ENCODE data around the gene MAS1.

Gene MAS1

DNA sequence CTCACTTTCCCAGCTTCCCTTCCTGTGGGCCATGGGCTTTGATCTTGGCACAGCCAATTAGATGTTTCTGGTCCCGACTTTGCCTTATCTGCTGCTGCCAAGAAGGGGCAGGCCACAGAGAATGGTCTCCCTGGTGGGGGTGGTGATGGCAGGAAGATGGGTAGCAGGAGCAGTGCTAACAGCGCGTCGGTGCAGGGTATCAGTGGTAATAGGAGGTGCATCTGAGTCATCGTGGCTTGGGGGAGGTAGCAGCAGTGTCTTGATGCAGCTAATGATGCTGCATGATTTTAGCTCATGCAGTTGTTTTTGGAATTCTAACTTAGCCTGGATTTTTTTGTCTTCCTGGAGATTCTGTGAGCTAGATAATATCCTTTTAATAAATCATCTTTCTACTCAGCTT lies 18.9 kb upstream of the MAS1 start:
- Mint-ChIP-seq H3K27ac (no peak overlapping the region), H3K4me3 (no peak overlapping the region), H3K36me3 (no peaks in the 10 kb centered on the region), H3K9me3 (peaks cover 2% of the 10 kb centered on the region), H3K4me1 (peaks cover 6% of the 10 kb centered on the region)
- peak; percentile 83 for ATAC-seq
- DNase-seq (ENCODE audit: low spot score in 2 of 2): peak in 1 of 2 donors; percentile 47

GRCh38 chr6:159874435-159874834 lies 16.4 kb upstream of the MAS1 start:
- no peaks in the 10 kb centered on the region for H3K9me3 Mint-ChIP-seq
- no peak overlapping the region for H3K4me3 Mint-ChIP-seq
- peaks cover 6% of the 10 kb centered on the region for H3K4me1 Mint-ChIP-seq
- no peak for ATAC-seq
- no peak for DNase-seq (ENCODE audit: low spot score in 2 of 2)
- H3K27ac Mint-ChIP-seq: no peak overlapping the region
- H3K36me3 Mint-ChIP-seq: no peaks in the 10 kb centered on the region

GRCh38 chr6:159875194-159875593 lies 15.6 kb upstream of the MAS1 start:
- DNase-seq (ENCODE audit: low spot score in 2 of 2) (no peak), ATAC-seq (no peak)
- H3K9me3 Mint-ChIP-seq: no peaks in the 10 kb centered on the region
- no peak overlapping the region for H3K27ac Mint-ChIP-seq
- H3K4me1 Mint-ChIP-seq: peaks cover 6% of the 10 kb centered on the region
- no peaks in the 10 kb centered on the region for H3K36me3 Mint-ChIP-seq
- no peak overlapping the region for H3K4me3 Mint-ChIP-seq

GRCh38 chr6:159876242-159876641 lies 14.5 kb upstream of the MAS1 start:
- peak in 1 of 2 donors; percentile 18 for DNase-seq (ENCODE audit: low spot score in 2 of 2)
- Mint-ChIP-seq H3K36me3 (no peaks in the 10 kb centered on the region), H3K9me3 (no peaks in the 10 kb centered on the region), H3K4me1 (peaks cover 6% of the 10 kb centered on the region), H3K4me3 (no peak overlapping the region), H3K27ac (no peak overlapping the region)
- ATAC-seq: no peak

DNA sequence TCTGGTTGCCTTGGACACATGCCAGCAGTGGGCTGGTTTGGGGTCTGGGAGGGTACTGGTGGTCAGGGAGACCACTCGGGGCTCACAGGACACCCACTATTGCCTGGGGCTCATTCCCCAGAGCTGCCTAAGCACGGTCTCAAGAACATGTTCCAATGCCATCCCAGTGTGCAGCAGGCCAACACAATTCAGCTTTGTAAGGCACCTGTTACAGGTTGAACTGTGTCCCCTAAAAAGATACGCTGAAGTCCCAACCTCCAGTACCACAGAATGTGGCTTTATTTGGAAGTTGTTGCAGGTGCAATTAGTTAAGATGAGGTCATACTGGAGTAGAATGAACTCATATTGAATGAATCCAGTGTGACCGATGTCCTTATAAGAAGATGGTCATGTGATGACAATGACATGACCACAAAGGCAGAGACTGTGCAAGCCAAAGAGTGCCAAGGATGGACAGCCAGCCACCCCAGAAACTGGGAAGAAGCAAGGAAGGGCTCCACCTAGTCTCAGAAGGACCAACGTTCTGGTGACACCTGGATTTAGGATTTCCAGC lies 13.5 kb upstream of the MAS1 start:
- no peak for ATAC-seq
- H3K9me3 Mint-ChIP-seq: no peaks in the 10 kb centered on the region
- no peak overlapping the region for H3K4me3 Mint-ChIP-seq
- H3K36me3 Mint-ChIP-seq: no peaks in the 10 kb centered on the region
- no peak for DNase-seq (ENCODE audit: low spot score in 2 of 2)
- H3K4me1 Mint-ChIP-seq: no peaks in the 10 kb centered on the region
- H3K27ac Mint-ChIP-seq: no peak overlapping the region

GRCh38 chr6:159878341-159878740 lies 12.4 kb upstream of the MAS1 start:
- Mint-ChIP-seq H3K36me3 (no peaks in the 10 kb centered on the region), H3K9me3 (no peaks in the 10 kb centered on the region), H3K27ac (no peak overlapping the region), H3K4me1 (no peaks in the 10 kb centered on the region), H3K4me3 (no peak overlapping the region)
- no peak for ATAC-seq
- DNase-seq (ENCODE audit: low spot score in 2 of 2): no peak

- Mint-ChIP-seq H3K36me3 (no peaks in the 10 kb centered on the region), H3K9me3 (no peaks in the 10 kb centered on the region), H3K27ac (no peak overlapping the region), H3K4me3 (no peak overlapping the region), H3K4me1 (no peaks in the 10 kb centered on the region)
- DNase-seq (ENCODE audit: low spot score in 2 of 2): no peak
- ATAC-seq: no peak
Observed at GRCh38 chr6:159879856-159880255, 10.9 kb upstream of the MAS1 start.

DNA sequence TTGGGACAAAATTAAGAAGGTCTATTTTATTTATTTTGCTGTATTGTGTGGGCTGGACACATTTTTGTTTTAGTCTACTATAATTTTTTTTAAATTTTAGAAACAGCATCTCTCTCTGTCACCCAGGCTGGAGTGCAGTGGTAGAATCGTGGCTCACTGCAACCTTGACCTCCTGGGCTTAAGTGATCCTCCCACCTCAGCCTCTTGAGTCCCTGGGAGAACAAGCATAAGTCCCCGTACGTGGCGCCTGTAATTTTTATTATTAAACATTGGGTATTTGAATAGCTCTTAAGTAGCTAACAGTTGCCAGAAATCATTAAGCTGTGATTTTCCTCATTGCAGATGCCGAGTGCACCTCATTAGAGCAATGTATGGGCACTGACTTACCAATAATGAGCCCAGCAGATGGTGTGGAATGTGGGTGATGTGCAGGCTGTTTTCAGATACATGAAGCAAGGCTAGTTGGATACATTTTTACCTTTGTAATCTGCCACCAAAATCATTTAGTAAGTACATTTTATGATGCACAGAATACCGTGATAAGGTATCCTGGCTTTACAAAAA lies 10.3 kb upstream of the MAS1 start:
- Mint-ChIP-seq H3K4me3 (no peak overlapping the region), H3K9me3 (no peaks in the 10 kb centered on the region), H3K36me3 (no peaks in the 10 kb centered on the region), H3K27ac (no peak overlapping the region), H3K4me1 (no peaks in the 10 kb centered on the region)
- DNase-seq (ENCODE audit: low spot score in 2 of 2) (no peak), ATAC-seq (no peak)

DNA sequence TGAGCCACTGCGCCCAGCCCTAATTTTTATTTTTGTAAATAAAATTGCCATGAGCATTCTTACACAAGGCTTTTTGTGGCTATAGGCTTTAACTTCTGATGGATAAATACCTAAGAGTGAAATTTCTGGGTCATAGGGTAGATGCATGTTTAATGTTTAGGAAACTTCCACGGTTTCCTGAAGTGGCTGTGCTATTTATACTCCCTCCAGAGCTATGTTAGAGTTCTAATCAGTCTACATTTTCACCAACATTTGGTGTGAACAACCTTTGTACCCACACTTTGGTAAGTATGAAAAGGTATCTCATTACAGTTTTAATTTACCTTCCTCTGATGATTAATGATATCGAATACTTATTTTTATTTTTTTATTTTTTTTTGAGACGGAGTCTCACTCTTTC lies 6.1 kb upstream of the MAS1 start:
- H3K27ac Mint-ChIP-seq: no peak overlapping the region

GRCh38 chr6:159886270-159886669 lies 4.5 kb upstream of the MAS1 start:
- no peak overlapping the region for H3K27ac Mint-ChIP-seq
- ATAC-seq (no peak), DNase-seq (ENCODE audit: low spot score in 2 of 2) (no peak)
- no peaks in the 10 kb centered on the region for H3K4me1 Mint-ChIP-seq
- no peak overlapping the region for H3K4me3 Mint-ChIP-seq
- no peaks in the 10 kb centered on the region for H3K9me3 Mint-ChIP-seq
- H3K36me3 Mint-ChIP-seq: no peaks in the 10 kb centered on the region

More for the DNA sequence above, 6.1 kb upstream of the MAS1 start:
- DNase-seq (ENCODE audit: low spot score in 2 of 2) (no peak), ATAC-seq (no peak)
- no peaks in the 10 kb centered on the region for H3K9me3 Mint-ChIP-seq
- H3K4me1 Mint-ChIP-seq: no peaks in the 10 kb centered on the region
- H3K36me3 Mint-ChIP-seq: no peaks in the 10 kb centered on the region
- no peak overlapping the region for H3K4me3 Mint-ChIP-seq

DNA sequence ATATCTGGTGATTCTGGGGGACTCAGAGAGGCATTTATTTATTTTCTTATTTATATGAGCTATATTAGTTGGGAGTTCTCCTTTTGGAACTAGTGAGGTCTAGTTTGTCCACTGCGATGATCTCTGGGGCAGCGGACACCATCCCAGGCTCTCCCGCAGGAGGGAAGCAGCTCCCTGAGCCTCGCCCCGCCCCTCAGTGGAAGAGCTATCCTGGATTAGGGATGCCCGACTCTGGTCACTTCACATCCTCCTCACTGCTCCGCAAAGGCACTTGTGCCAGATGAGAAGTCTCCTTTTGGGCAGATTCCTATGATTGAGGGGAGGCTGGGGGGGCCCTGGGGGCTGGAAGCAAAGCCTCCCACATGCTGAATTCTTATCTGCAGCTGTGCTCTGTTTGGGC lies 3.6 kb upstream of the MAS1 start:
- no peaks in the 10 kb centered on the region for H3K4me1 Mint-ChIP-seq
- DNase-seq (ENCODE audit: low spot score in 2 of 2) (no peak), ATAC-seq (no peak)
- no peak overlapping the region for H3K4me3 Mint-ChIP-seq
- no peaks in the 10 kb centered on the region for H3K9me3 Mint-ChIP-seq
- no peaks in the 10 kb centered on the region for H3K36me3 Mint-ChIP-seq
- no peak overlapping the region for H3K27ac Mint-ChIP-seq

DNA sequence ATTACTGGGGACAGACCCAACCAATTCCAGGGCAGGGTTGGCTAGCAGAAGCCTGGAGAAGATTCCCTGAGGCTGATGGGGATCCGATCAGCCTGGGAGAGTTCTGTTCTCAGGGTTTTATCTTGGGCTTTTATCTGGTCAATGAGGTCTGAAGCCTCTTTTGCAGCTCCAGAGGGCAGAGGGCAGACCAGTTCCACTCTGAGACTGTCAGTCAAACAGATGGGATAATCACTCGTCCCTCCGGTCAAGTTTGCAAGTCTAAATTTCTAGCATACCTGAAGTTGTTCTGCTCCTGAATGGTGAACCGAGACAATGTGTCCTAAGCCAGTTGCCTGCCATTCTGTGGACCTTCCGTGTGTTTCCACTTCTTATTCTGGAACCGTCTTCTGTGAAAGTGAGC lies 3.0 kb upstream of the MAS1 start:
- Mint-ChIP-seq H3K4me3 (no peak overlapping the region), H3K9me3 (no peaks in the 10 kb centered on the region), H3K4me1 (no peaks in the 10 kb centered on the region), H3K27ac (no peak overlapping the region), H3K36me3 (no peaks in the 10 kb centered on the region)
- DNase-seq (ENCODE audit: low spot score in 2 of 2): no peak
- ATAC-seq: no peak

DNA sequence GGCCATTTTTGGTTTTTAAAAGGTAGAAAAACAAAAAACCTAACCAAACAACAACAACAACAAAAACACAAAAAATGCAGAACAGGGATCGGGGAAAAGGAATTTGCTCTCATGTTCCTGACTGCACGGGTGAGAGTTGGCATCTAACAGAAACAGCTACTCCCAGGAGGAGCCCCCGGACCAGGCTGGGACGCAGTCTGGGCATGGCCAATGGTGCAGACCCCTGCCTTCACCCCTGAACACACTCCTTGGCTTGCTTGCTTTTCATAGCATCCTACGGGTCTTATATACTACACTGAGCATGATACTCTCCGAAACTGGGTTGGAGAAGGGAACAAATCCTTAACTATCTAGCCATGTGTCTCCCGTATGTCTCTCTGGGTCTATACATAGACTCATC lies 587 bp upstream of the MAS1 start:
- Mint-ChIP-seq H3K4me3 (no peak overlapping the region), H3K27ac (no peak overlapping the region), H3K4me1 (no peaks in the 10 kb centered on the region), H3K36me3 (no peaks in the 10 kb centered on the region), H3K9me3 (no peaks in the 10 kb centered on the region)
- DNase-seq (ENCODE audit: low spot score in 2 of 2): no peak
- no peak for ATAC-seq

DNA sequence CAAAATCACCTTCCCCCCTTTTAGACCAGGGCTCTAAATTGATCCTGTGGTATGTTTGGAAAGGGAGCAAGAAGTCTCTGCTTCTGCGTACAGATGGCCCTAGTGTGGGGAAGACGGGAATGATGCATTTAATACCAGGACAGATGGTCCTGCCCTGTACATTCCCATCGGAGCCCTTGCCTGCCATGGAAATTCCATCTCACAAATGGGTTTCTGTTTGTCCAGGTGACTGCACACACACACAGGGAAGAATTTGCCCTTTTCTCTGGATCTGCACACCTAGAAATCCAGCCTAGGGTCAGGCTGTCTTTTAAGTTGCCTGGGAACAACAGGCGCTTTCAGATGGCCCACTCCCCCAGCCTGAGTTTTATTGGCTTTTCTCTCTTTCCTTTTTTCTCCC lies 1.3 kb downstream of the MAS1 start:
- no peak for ATAC-seq
- H3K4me3 Mint-ChIP-seq: no peak overlapping the region
- no peak overlapping the region for H3K27ac Mint-ChIP-seq

GRCh38 chr6:159893064-159893463 lies 2.3 kb downstream of the MAS1 start:
- Mint-ChIP-seq H3K27ac (no peak overlapping the region), H3K4me1 (no peaks in the 10 kb centered on the region), H3K36me3 (no peaks in the 10 kb centered on the region), H3K4me3 (no peak overlapping the region), H3K9me3 (no peaks in the 10 kb centered on the region)
- DNase-seq (ENCODE audit: low spot score in 2 of 2): no peak
- ATAC-seq: no peak

More for the DNA sequence above, 1.3 kb downstream of the MAS1 start:
- no peaks in the 10 kb centered on the region for H3K36me3 Mint-ChIP-seq
- H3K4me1 Mint-ChIP-seq: no peaks in the 10 kb centered on the region
- DNase-seq (ENCODE audit: low spot score in 2 of 2): no peak
- no peaks in the 10 kb centered on the region for H3K9me3 Mint-ChIP-seq

GRCh38 chr6:159894991-159895390 lies 4.2 kb downstream of the MAS1 start:
- no peak for ATAC-seq
- Mint-ChIP-seq H3K4me3 (no peak overlapping the region), H3K27ac (no peak overlapping the region), H3K9me3 (no peaks in the 10 kb centered on the region), H3K4me1 (no peaks in the 10 kb centered on the region), H3K36me3 (no peaks in the 10 kb centered on the region)
- no peak for DNase-seq (ENCODE audit: low spot score in 2 of 2)

GRCh38 chr6:159897603-159898002 lies 6.8 kb downstream of the MAS1 start:
- Mint-ChIP-seq H3K36me3 (no peaks in the 10 kb centered on the region), H3K27ac (no peak overlapping the region), H3K9me3 (no peaks in the 10 kb centered on the region), H3K4me1 (no peaks in the 10 kb centered on the region), H3K4me3 (no peak overlapping the region)
- no peak for DNase-seq (ENCODE audit: low spot score in 2 of 2)
- no peak for ATAC-seq
